MCF 10A (cell line): ENCODE measurements around the gene REPIN1. TPM values are rescaled to one million over a fixed set of nuclear protein-coding genes. Genes with fewer than 3 reads are reported as not detected.

ENCODE experiments used
- BruUV-seq: library from RNA; stranded (reverse); fragments of 400-500 nt; replicated peaks from 2 replicates; lab custom pipeline; 2021; lab: Mats Ljungman, UMichigan
- CTCF ChIA-PET: fragments of 300-600 bp; sonication (Branson Sonifier 250); formaldehyde crosslinking; extraction: SDS; loops from one replicate; lab custom pipeline; 2021; ENCODE audit warnings: antibody characterized with exemption, inconsistent platforms; lab: Yijun Ruan, JAX
- POLR2A ChIA-PET: fragments of 300-600, 350-650 bp; sonication (Branson Sonifier 250); formaldehyde crosslinking; extraction: SDS; loops from one replicate; lab custom pipeline; 2020; ENCODE audit warnings: antibody characterized with exemption, inconsistent platforms; lab: Yijun Ruan, JAX
- DNase-seq: peaks from one replicate; pipeline ENCODE4 v3.0.0-alpha.2; 2018; ENCODE audit not compliant: unreplicated experiment
- H3K27ac Mint-ChIP-seq: one replicate; pipeline ENCODE4 v1.8.0; 2022; ENCODE audit warnings: mild to moderate bottlenecking, low read depth, mixed read lengths; ENCODE audit not compliant: unreplicated experiment
- H3K27me3 Mint-ChIP-seq: one replicate; pipeline ENCODE4 v1.8.0; 2022; ENCODE audit warnings: mixed read lengths; ENCODE audit not compliant: insufficient read depth, unreplicated experiment
- H3K36me3 Mint-ChIP-seq: one replicate; pipeline ENCODE4 v1.8.0; 2022; ENCODE audit warnings: mild to moderate bottlenecking, moderate library complexity, mixed read lengths; ENCODE audit not compliant: insufficient read depth, unreplicated experiment
- H3K4me1 Mint-ChIP-seq: one replicate; pipeline ENCODE4 v1.8.0; 2022; ENCODE audit warnings: mixed read lengths; ENCODE audit not compliant: insufficient read depth, unreplicated experiment
- H3K4me3 Mint-ChIP-seq: one replicate; pipeline ENCODE4 v1.8.0; 2022; ENCODE audit warnings: mild to moderate bottlenecking, moderate library complexity, mixed read lengths; ENCODE audit not compliant: unreplicated experiment
- H3K9me3 Mint-ChIP-seq: one replicate; pipeline ENCODE4 v1.8.0; 2022; ENCODE audit warnings: mixed read lengths; ENCODE audit not compliant: unreplicated experiment
- intact Hi-C: fragments of 100-400 bp; cut with micrococcal nuclease; formaldehyde crosslinking; loops from 2 replicates; pipeline ENCODE4 v1.14.1; 2022
- total RNA-seq: library from RNA; stranded (reverse); gene quantifications from 2 replicates; pipeline ENCODE4 v1.2.3, GENCODE V29; 2022
- TF ChIP-seq, protein P1 (sequence below): fragments of 200-600 bp; IDR thresholded peaks from one replicate; pipeline ENCODE4 v1.8.0; 2022; ENCODE audit warnings: antibody characterized with exemption, mild to moderate bottlenecking; ENCODE audit not compliant: unreplicated experiment

Gene REPIN1
- total RNA-seq, 1 experiment from 2014 or later, result 80.8 TPM

- no TSS peak for BruUV-seq
- H3K27ac Mint-ChIP-seq, result no peak overlapping the region
- DNase-seq, result no peak
- no peaks in the 10 kb centered on the region for H3K9me3 Mint-ChIP-seq
- H3K27me3 Mint-ChIP-seq, result no peaks in the 10 kb centered on the region
- POLR2A ChIA-PET, result no interaction called here
- H3K4me1 Mint-ChIP-seq, result no peaks in the 10 kb centered on the region
- intact Hi-C loops, result no loop called here
- TF ChIP-seq, protein P1, sequence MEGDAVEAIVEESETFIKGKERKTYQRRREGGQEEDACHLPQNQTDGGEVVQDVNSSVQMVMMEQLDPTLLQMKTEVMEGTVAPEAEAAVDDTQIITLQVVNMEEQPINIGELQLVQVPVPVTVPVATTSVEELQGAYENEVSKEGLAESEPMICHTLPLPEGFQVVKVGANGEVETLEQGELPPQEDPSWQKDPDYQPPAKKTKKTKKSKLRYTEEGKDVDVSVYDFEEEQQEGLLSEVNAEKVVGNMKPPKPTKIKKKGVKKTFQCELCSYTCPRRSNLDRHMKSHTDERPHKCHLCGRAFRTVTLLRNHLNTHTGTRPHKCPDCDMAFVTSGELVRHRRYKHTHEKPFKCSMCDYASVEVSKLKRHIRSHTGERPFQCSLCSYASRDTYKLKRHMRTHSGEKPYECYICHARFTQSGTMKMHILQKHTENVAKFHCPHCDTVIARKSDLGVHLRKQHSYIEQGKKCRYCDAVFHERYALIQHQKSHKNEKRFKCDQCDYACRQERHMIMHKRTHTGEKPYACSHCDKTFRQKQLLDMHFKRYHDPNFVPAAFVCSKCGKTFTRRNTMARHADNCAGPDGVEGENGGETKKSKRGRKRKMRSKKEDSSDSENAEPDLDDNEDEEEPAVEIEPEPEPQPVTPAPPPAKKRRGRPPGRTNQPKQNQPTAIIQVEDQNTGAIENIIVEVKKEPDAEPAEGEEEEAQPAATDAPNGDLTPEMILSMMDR, result no peak
- no peaks in the 10 kb centered on the region for H3K36me3 Mint-ChIP-seq
- H3K4me3 Mint-ChIP-seq, result no peak overlapping the region
- CTCF ChIA-PET, result interaction anchor here (0.7 to 1.4 kb wide), 4 partner anchors 9 to 514 kb away, joined by 3 to 4 read pairs (median 3); no protein-coding TSS in a partner anchor
Measured at GRCh38 chr7:150363370-150363769, 5.3 kb upstream of the REPIN1 start.

DNA sequence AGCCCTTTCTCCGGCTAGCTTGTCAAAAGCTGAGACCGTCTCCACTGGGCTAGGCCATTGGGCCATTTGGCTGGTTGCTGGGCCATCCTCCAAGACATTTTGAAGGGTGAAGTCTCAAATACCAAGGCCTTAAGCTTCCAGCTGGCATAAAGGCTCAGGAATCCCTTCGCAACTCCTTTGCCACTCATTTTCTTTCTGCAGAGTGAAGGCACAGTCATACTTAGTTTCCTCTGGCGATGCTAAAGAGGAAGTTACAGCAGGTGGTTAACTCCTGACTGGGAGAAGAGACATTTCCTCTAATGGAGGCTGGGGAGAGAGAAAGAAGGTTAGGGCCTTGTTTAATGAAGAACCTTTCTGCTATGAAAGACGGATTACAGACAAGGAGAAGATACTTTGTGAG, 4.8 kb upstream of the REPIN1 start:
- TF ChIP-seq, protein P1, result no peak
- no peaks in the 10 kb centered on the region for H3K9me3 Mint-ChIP-seq
- ChIA-PET CTCF (interaction anchor here (0.9 to 1.4 kb wide), 2 partner anchors 15 to 78 kb away, joined by 3 to 4 read pairs; no protein-coding TSS in a partner anchor), POLR2A (no interaction called here)
- intact Hi-C loops, result no loop called here
- H3K27me3 Mint-ChIP-seq, result no peaks in the 10 kb centered on the region
- H3K4me3 Mint-ChIP-seq, result no peak overlapping the region
- H3K4me1 Mint-ChIP-seq, result no peaks in the 10 kb centered on the region
- H3K27ac Mint-ChIP-seq, result no peak overlapping the region
- no peak for DNase-seq
- BruUV-seq, result no TSS peak
- no peaks in the 10 kb centered on the region for H3K36me3 Mint-ChIP-seq

DNA sequence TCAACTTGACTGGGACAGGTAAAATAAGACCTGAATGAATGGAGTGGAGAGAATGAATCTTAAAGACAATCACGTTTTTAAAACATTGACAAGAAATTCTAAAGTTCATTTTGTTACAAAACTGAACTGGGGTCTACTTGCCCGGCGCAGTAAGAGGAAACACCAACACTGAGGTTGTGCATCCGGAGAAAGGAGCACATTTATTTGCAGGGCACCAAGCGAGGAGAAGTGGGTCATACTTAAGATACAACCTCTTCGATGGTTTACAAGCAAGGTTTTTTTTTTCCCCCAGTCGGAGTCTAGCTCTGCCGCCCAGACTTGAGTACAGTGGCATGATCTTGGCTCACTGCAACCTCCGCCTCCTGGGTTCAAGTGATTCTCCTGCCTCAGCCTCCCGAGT, 3.4 kb upstream of the REPIN1 start:
- no peaks in the 10 kb centered on the region for H3K27me3 Mint-ChIP-seq
- no peaks in the 10 kb centered on the region for H3K9me3 Mint-ChIP-seq
- H3K36me3 Mint-ChIP-seq, result peaks cover 2% of the 10 kb centered on the region
- no TSS peak for BruUV-seq
- TF ChIP-seq, protein P1, result no peak
- no peak overlapping the region for H3K27ac Mint-ChIP-seq
- DNase-seq, result no peak
- intact Hi-C loops, result no loop called here
- ChIA-PET CTCF (interaction anchor here (0.6 to 3.3 kb wide), 4 partner anchors 9 to 942 kb away, joined by 3 to 18 read pairs (median 4); no protein-coding TSS in a partner anchor), POLR2A (interaction anchor here (0.6 kb wide), 1 partner anchor 695 kb away, joined by 3 read pairs; no protein-coding TSS in a partner anchor)
- H3K4me1 Mint-ChIP-seq, result no peaks in the 10 kb centered on the region
- no peak overlapping the region for H3K4me3 Mint-ChIP-seq

- CTCF ChIA-PET, result interaction anchor here (0.7 to 3.3 kb wide), 7 partner anchors 8 to 550 kb away, joined by 3 to 18 read pairs (median 7); no protein-coding TSS in a partner anchor
- Mint-ChIP-seq H3K4me3 (no peak overlapping the region), H3K27ac (no peak overlapping the region), H3K4me1 (no peaks in the 10 kb centered on the region), H3K27me3 (no peaks in the 10 kb centered on the region), H3K9me3 (no peaks in the 10 kb centered on the region), H3K36me3 (peaks cover 8% of the 10 kb centered on the region)
- BruUV-seq, result no TSS peak
- DNase-seq, result no peak
- TF ChIP-seq, protein P1, result no peak
- intact Hi-C loops, result no loop called here
- POLR2A ChIA-PET, result interaction anchor here (0.6 to 1.2 kb wide), 2 partner anchors 34 to 696 kb away, joined by 3 to 4 read pairs; no protein-coding TSS in a partner anchor
Measured at GRCh38 chr7:150365673-150366398, 2.8 kb upstream of the REPIN1 start.
